GM18526 (cell line): ENCODE data around the gene LPGAT1.
A peak's percentile ranks its signal among the peaks of the same experiment; 100 is the strongest.

Source experiments
- POLR2A ChIP-seq: IDR thresholded peaks from 3 replicates; pipeline ENCODE4 v1.6.1; 2011; ENCODE audit not compliant: insufficient read length; ENCODE audit errors: extremely low read depth

The LPGAT1 gene, protein sequence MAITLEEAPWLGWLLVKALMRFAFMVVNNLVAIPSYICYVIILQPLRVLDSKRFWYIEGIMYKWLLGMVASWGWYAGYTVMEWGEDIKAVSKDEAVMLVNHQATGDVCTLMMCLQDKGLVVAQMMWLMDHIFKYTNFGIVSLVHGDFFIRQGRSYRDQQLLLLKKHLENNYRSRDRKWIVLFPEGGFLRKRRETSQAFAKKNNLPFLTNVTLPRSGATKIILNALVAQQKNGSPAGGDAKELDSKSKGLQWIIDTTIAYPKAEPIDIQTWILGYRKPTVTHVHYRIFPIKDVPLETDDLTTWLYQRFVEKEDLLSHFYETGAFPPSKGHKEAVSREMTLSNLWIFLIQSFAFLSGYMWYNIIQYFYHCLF

GRCh38 chr1:211830328-211831142, at the start of gene LPGAT1:
TSS of gene LPGAT1 (minus strand) at chr1:211830763. CDS start at chr1:211829296, 1,467 bp downstream.
- TF ChIP-seq POLR2A = peak; percentile 31

DNA sequence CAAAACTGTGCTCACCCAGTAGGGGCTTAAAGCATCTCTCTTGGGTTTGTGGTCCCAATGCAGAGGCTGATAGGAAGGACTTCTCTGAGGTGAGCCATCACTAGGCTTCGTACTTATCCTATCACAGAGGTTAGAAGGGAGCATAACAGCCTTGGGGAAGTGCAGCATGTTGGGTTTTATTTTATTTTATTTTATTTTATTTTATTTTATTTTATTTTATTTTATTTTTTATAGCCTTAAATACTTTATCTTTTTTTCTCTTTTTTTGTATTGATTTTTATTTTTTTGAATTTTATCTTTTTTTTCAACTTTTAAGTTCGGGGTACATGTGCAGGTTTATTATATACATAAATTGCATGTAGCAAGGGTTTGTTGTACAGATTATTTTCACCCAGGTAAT, 48.9 kb upstream of the LPGAT1 start:
- TF ChIP-seq POLR2A = no peak

GRCh38 chr1:211876851-211877590, 46.5 kb upstream of the LPGAT1 start:
- TF ChIP-seq POLR2A = no peak

DNA sequence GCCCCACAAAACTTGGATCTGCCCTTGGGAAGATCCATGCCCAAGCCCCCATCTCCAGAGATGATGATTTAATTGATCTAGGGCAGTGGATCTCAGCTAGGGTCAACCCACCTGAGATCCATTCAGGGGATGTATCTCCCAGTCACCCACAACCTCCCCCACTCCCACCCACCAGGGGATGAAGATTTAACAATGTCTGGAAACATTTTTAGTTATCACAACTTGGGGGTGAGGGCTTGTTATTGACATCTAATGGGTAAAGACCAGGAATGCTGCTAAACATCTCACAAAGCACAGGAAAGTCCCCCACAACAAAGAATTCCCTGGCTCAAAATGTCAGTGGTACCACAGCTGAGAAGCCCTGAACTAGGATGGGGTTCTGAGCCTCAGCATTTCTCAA, 45.0 kb upstream of the LPGAT1 start:
- no peak for TF ChIP-seq POLR2A

DNA sequence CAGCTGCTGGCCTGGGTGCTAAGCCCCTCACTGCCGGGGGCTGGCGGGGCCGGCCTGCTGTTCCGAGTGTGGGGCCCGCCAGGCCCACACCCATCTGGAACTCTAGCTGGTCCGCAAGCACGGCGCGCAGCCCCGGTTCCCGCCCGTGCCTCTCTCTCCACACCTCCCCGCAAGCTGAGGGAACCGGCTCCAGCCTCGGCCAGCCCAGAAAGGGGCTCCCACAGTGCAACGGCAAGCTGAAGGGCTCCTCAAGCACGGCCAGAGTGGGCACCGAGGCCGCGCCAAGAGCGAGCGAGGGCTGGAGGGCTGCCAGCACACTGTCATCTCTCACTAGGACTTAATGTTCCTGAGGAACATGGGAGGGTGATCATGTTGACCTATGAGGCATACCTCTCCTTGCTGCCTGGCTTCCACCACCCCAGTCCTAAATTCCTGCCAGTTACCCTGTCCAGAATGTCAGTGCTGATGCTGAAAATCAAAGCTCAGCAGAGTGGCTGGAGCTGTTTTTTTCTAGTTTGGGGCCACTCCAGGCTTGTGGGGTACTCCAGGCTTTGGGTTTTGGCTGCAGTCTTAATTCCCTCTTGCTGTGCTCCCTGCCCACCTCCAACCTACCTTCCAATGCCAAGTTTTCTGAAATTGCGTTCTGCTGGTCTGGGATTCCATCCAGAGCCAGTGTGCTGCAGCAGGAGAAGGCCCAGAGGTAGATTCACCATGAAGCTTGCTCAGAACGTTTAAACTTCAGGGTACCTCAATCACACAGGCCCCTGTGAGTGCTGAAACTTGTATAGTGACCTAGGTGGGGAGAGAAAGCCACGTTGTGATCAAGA, 44.2 kb upstream of the LPGAT1 start:
- TF ChIP-seq POLR2A = no peak

- no peak for TF ChIP-seq POLR2A
These were observed 39.6 kb upstream of the LPGAT1 start for GRCh38 chr1:211870156-211870555.

DNA sequence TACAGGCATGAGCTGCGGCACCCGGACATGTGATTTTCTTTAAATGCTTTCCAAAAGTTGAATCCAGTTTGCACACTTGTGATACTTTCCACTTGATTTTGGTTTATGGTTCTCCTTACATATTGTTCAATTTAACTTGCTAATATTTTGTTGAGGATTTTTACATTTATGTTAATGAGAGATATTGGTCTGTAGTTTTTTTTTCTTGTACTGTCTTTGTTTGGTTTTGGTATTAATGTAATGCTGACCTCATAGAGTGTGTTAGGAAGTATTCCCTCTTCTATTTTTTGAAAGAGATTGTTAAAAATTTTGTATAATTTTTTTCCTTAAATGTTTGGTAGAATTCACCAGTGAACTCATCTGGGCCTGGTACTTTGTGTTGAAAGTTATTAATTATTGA, 34.6 kb upstream of the LPGAT1 start:
- no peak for TF ChIP-seq POLR2A

DNA sequence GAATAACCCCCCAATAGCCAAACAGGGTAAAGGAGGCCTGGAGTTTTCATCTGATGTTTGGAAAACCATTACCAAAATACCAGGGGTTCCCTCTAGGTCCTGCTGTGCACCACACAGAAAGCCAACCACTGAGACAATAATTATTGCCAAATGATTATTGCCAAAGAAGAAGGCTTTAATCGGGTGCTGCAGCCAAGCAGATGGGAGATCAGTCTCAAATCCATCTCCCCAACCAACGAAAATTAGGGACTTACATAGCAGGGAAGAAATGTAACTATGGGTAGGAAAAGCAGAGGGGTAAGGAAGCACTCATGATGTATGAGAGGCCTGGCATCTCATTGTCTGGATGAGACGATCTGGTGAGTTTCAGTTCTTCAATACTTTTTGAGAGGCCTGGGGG, 28.8 kb upstream of the LPGAT1 start:
- TF ChIP-seq POLR2A = no peak

GRCh38 chr1:211851174-211851573, 20.6 kb upstream of the LPGAT1 start:
- TF ChIP-seq POLR2A = no peak

DNA sequence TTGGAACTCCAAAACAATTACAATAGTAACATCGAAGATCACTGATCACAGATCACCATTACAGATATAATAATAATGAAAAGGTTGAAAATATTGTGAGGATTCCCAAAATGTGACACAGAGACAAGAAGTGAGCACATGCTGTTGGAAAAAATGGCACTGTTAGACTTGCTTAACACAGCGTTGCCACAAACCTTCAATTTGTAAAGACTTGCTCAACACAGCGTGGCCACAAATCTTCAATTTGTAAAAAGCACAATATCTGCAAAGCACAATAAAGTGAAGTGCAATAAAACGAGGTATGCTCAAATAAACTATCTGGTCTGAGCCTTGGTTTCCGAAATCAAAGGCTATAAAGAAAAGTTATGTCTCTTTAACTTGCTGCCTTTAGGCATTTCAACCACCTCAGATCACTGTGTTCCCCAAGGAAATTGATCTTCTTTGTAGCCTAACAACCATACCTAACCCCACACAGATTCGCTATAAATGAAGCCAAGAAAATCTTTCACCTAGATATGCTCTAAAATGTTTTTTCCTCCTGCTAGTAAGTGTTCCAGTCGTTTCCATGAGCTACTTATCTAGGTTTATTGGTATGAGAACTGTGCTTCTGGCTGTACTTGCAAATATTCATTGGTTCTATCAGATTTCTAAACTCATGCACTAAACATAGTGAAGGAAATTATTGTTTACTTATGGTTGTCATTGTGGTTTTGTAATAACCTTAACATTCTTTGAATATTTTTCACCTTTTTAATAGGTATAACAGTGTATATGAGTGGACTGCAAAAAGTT, 13.1 kb upstream of the LPGAT1 start:
- TF ChIP-seq POLR2A = no peak

GRCh38 chr1:211843018-211843417, 12.5 kb upstream of the LPGAT1 start:
- no peak for TF ChIP-seq POLR2A

DNA sequence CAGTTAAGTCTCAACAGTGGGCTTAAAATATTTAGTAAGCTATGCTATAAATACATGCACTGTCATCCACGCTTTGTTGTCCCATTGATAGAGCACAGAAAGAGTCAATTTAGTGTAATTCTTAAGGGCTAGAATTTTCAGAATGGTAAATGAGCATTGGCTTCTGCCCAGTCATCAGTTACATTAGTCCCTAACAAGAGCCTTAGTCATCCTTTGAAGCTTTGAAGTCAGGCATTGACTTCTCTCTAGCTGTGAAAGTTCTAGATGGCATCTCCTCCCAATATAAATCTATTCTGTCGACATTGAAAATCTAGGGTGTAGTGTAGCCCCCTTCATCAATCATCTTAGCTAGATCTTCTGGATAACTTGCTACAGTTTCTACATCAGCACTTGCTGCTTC, 12.0 kb upstream of the LPGAT1 start:
- no peak for TF ChIP-seq POLR2A

- no peak for TF ChIP-seq POLR2A
These were observed 8.5 kb upstream of the LPGAT1 start for GRCh38 chr1:211839106-211839505.
